GM21619 (cell line): ENCODE measurements around the gene CFAP206.
"Not testable (repeated sequence)": the region's sequence is repeated elsewhere in the genome, so short reads cannot be mapped to it uniquely, and the experiment has no call there.

Experiments used
- ATAC-seq: cut with Tn5 transposase; IDR thresholded peaks from one replicate; pipeline ENCODE4 v1.9.1; 2021; ENCODE audit not compliant: unreplicated experiment

The CFAP206 gene

DNA sequence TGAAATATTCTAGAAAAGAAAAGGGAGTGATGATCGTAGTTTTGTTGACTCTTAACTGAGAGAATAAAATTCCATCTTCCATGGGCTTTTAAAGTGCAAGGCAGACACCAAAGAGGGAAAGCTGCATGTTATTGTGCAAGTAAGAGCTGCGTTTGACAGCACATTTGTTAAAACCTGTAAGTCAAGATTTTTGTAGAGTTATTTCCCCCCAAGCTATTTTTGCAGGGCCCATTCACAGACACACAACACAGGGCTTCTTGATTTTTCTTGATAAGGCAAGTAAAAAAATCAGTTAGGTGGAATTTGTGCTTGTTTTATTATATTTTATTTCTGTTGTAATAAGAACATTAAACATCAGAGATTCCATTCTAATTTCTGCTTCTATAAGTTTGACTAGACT, 13.8 kb downstream of the CFAP206 start:
- no peak for ATAC-seq

DNA sequence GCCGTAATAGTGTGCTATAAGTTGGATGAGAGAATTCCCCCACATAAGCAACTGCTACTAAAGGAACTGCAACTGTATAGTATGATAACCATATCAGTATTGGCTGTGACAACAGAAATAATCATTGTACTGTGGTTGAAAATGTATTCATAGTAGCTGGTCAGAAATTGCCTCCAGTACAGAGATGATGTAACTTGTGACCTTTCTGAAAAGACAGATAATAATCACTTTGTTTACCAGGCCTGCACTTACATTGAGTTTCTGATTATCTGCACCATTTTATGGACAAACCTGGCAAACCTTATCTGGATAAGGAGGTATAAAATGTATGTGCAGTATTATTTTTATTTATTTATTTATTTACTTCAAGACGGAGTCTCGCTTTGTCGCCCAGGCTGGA, 19.0 kb downstream of the CFAP206 start:
- no peak for ATAC-seq

DNA sequence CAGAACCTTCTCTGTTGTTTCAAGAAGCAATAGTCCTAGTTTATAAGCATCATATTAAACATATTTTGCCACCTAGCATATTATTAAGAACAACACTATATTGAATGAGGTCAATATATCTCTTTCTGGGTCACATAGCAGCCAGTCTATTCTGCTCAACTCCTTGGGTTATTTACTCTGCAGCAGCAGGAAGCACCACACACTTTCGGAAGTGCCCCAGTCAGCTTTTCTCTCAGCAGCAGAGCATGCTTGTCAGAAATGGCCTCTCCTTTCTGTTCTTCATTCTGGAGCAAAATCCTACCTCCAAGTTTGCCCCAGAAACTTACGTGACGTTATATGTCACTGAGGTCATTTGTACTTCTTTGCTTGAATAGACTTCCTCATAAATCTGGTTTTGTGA, 22.7 kb downstream of the CFAP206 start:
- ATAC-seq: no peak

DNA sequence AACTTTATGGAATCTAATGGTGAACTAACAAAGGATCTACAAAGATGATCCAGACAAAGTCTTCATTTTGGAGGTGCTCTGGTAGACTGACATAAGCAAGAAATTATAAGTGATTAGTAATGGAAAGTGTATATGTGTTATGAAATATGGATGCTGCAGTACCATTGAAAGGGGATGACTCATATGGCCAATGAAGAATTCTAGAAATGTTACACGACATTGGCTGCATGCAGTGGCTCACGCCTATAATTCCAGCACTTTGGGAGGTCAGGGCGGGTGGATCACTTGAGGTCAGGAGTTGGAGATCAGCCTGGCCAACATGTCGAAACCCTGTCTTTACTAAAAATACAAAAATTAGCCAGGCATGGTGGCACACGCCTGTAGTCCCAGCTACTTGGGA, 23.5 kb downstream of the CFAP206 start:
- ATAC-seq: no peak

DNA sequence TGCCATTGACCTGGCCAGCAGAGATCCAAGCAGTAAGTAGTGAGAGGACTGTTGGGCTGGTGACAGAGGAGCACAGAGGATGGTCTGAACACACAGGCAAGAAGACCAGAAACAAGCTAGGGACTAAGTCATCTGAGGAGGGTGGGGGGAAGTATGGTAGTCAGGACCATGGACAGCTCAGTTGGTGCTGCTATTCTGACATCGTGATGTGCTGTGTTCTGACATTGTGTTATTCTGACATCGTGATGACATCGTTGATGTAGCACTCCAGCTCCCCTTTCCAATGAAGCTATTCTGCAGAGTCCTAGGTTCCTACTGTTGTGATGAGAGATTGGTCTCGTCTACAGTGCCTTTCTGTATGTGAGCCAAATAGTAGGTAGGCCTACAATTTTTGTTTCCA, 28.7 kb downstream of the CFAP206 start:
- ATAC-seq: no peak

DNA sequence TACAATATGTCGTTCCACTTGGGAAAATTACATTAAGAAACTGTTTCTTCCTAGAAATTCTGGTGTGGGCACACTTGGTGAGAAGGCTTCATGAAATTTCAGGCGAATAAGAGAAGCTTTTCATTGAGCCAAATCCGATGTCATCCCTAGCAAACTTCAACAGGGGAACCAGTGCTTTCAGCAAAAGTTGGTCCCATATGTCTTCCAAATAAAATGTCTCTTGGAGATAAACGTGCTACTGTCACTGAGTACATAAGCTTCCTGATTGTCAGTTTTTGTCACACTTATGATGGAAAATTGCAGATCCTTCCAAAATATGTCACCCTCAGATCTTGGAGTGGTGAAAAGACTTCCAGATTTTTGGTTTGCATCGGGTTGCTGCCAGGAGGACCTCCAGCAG, 33.9 kb downstream of the CFAP206 start:
- no peak for ATAC-seq

DNA sequence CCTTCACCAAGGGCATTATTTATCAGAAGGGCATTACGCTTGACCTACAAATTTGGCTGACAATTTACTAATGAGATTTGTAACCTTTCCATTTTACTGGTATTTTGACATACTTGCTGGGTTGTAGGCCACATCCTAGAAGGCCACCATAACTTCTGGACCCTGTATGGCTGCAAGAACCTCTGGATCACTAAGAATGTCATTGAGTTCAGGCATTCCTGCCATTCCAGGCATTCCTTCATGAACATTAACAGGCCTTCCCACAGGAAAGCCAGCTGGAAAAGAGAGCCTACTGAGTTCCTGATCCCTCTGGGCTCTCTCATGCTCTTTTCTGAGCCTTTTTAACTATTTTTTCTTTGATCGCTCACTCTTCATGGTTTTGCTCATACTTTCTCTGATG, 36.6 kb downstream of the CFAP206 start:
- ATAC-seq: no peak

DNA sequence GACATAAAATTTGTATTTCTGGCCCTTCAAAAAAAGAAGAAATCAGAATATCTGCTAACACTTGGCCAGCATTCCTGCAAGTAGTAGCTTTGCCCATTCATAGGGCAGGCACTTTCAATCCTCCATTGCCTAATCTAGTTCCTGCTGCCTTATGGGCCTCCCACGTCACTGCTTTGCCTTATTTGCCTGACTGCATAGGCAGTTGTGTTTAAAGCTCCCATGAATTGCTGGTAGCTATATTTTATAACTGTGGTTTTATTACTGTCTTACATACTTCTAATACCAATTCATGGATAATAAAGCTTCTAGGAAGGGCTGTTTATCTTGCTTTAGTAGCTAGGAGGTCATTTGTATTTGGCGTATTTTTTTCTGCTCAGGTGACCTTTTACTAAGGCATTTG, 57.3 kb downstream of the CFAP206 start:
- no peak for ATAC-seq

DNA sequence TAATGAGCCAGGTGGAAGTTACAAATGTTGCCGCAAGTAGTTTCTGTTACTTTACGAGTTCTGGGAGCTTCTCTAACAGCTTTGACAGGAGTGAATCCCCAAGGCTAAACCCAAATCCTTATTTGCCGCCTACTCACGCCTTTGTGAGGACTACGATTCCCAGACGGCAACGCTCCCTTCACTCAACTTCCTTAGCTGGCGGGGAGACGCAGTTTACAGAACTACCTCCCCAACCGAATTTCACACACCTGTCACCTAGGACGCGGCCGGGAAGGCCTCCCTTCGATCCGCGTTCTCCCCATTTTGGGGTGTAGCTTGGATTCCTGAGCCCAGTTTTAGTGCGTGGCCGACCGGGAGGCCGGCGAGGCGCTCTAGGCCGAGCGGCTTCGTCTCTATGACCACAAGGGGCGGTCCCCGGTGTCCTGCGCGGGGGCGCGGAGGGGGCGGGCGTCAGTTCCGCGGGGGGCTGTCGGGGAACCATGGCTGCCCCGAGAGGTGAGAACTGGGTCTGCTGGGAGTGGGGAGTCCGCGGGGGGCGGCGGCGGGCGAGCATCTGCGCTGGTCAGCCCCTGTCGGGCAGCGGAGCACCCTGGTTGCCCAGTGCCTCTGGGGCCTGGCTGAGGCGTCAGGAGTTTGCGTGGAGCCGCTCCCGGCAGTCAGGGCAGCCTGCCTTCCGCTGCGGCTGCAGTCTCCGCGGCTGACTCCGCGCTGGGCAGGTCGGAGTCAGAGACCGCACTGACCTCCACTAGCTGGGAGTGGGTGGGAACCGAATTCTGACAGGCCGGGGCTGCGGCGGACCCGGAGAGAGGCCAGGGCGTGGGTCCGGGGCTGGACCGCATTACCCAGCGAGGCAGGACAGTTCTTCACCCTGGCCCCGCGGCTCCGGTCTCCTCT, 65.0 kb downstream of the CFAP206 start, which contains the start of gene SLC35A1:
Gene SLC35A1, plus strand, starts transcription at position 450 of the 894 bp plus-strand sequence. Its CDS starts 30 bp downstream, at position 480.
- peak; percentile 95 for ATAC-seq

DNA sequence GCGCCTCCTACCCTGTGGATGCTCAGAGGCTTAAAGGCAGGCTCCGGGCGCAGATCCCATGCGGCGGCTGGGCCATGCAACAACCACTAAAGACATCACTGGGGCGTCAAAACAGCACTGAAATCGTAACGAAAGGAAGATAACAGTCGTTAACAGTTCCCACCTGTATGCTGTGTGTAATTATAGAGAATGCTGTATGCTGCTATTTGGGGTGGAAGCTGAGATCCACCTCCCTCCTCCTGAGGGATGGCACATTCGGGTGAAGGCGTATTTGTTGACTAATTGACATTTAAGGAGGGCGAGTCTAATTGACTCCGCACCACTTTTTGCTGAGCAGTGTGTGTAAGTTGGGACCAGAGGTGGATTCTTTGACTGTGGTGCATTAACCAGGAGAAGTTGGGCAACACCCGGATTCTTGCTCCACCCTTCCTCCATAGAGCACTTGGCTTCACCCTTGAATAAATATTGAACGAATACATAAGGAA, 65.7 kb downstream of the CFAP206 start:
- ATAC-seq: peak; percentile 67

DNA sequence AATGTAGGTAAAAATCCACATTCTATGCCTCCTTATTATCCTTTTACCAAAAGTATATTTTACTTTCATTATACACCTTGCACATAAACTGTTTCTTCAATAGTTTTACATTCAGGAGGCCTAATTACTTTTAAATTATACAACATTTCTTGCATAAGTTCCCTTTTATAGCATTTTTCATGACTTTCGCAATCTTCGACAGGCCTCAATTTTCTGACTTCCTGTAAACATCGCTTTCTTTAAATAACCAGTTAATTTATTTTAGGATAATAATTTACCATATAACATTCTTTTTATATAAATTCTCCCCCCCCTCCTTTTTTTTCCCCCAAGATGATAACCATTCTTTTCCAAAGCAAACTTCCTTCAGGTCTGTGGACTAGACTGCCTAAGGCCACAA, 74.2 kb downstream of the CFAP206 start:
- no peak for ATAC-seq

DNA sequence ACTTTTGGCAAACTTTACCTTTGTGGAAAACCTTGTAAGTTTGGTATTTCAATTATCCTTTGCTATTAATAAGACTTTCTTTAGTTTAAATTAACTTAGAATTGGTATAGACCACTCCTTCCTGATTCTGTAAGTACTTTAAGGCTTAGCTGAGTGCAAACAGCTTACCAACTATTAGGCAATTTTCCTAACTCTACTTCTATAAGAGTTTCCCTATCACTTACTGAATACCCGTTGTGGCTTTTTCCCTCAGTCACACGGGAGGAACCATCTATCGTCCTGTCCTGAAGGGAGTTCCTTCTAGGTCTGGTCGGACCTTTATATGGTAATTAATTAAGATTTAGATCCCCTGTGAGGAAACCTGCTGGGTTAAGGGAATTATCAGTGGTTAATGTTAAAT, 74.6 kb downstream of the CFAP206 start:
- no peak for ATAC-seq

DNA sequence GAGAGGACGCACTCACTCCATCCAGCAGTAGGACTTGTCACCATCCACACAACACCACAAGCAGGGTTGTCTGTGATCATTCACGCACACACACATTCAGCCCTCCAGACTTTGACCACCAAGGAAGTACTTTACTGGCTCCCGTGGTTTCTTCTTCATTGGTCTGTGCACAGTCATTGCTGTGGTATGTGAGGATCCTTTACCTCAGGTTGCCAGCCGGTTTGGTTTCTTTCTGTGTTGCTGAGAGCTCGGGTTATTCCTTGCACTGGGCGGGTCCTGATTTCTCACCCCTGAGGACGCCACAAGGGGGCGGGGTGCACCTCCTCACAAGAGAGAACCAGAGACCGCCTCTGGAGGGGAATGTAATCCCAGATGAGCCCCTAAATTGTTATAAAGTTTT, 76.2 kb downstream of the CFAP206 start:
- no peak for ATAC-seq

DNA sequence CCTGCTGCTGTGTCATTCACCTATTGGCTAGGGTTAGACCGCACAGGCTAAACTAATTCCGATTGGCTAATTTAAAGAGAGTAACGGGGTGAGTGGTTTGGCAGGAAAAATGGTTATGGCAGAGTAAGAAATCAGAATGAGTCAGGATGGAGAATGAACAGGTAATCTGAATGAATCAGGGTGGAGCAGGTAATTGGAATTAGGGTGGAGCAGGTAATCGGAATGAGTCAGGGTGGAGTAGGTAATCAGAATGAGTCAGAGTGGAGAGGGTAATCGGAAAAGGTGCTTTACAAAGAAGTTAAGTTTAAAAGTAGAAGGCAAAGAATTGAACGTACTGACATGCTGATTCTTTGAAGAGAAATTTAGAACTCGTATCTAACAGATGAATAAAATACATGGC, 76.7 kb downstream of the CFAP206 start:
- ATAC-seq: no peak

DNA sequence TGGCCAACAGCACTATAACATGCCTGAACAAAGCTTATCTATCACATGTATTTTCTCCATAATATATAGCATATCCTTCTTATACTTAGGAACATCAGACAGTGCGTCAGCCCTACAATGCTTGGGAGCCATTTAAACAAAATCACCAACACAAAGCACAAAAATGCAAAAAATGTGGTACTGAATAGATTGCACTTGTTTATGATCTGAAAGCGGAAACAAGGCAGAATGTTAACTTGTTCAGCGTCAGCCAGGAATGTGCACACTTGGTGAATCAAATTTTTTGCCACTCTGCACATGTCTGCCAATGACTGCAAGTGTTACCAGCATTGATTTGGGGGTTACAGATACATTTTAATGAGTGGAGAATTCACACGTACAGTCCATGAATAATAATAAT, 79.8 kb downstream of the CFAP206 start:
- ATAC-seq: no peak

DNA sequence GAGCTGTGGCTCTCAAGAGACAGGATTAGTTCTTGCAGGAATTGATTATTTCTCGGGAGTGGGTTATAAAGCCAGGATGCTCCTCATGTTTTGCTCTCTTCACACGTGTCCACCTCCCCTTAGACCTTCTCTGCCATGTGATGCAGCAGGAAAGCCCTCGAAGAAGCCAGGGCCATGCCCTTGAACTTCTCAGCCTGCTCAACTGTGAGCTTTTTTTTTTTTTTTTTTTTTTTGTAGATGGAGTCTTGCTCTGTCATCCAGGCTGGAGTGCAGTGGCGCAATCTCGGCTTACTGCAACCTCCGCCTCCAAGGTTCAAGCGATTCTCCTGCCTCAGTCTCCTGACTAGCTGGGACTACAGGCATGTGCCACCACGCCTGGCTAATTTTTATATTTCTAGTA, 81.6 kb downstream of the CFAP206 start:
- ATAC-seq: not testable (repeated sequence)

DNA sequence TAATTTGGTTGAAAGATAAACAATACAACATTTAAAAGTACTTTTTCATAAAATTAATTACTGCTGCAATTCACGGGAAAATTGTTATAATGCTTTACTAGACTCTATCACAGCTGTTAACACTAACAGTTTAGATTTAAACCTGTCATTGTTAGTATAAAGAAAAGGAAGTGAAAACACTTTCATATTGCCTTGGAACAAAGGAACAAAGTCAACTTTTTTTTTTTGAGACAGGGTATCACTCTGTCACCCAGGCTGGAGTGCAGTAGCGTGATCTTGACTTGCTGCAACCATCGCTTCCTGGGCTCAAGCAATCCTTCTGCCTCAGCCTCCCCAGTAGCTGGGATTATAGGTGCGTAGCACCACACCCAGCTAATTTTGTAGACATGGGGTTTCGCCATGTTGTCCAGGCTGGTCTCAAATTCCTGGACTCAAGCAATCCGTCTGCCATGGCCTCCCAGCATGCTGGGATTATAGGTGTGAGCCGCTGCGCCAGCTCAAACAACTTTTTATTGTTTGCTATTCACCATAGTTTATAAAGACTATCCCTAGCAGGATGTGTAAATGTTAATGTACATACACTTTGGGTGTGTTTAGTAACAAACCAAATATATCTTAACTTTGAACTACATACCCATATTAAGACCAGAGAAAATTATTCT, 87.1 kb downstream of the CFAP206 start:
- ATAC-seq: peak; percentile 79

DNA sequence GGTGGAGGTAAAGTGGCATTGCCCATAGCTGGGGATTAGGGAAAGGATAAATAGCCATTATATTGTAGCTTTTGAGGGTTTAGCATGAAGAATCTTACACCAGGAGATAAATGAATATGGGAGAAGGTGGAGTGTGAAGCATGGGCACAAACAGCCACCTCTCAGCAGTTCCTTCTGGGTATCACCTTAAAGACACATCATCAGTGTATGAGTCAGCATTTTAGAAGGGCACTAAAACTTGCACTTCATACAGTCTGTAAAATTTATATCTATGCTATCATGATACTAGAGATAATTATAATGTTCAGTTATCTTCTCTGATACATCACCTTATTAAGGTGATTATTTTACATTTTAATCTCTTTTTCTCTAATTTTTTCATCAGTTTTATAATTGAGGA, 90.3 kb downstream of the CFAP206 start:
- ATAC-seq: no peak

DNA sequence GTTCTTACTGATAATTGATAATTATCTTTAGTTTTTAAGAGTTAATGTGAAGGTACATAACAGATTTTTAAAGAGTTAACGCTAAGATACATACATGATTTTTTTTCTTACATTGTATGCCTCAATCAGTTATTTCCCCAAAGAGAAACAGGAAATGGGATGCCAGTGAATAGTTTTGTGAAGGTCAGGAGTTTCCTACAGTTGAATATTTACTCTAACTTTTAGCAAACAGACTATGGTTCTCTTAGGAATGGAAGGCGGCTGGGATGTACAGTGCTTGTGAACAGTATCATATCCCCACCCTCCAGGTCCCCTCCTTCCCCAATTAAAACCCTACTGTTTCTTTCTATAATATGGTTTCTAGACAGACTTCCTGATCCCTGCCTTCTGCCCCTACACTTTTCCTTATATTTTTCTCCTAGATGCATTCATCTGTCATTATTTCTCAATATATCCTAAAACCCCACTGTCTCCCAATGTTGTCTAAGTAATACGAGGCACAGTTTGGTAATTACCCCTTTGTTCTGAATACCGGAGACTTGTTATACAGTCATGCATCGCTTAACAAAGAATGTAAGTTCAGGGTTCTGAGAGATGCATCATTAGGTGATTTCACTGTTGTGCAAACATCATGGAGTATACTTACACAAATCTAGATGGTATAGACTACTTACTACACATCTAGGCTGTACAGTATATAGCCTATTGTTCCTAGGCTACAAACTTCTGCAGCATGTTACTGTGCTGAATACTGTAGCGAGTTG, 94.2 kb downstream of the CFAP206 start:
- ATAC-seq: no peak

DNA sequence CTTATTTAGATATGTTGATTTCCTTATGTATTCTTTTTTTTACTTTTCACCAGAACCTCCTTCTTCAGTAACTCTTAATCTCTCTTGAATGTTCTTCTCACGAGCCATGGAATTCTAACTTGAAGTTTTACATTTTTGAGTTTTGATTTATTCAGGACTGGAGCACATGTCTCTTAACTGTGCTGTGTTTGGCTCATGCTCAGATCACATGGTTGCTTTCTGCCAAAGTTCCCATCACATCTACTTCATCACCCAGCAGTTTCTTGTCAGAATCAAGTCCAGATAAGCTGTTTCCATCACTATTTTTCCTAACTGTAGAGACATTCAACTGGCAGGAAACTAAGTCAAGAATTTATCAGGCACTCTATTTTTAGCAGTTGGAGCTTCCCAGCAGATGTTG, 96.7 kb downstream of the CFAP206 start:
- no peak for ATAC-seq
